Measurements from ENCODE around the gene CTNNBL1. TPM values are rescaled to one million over a fixed set of nuclear protein-coding genes. Genes with fewer than 3 reads are reported as not detected.

Gene CTNNBL1
- total RNA-seq, 2 donors from 2014 or later: 36.6 to 50.7 TPM

DNA sequence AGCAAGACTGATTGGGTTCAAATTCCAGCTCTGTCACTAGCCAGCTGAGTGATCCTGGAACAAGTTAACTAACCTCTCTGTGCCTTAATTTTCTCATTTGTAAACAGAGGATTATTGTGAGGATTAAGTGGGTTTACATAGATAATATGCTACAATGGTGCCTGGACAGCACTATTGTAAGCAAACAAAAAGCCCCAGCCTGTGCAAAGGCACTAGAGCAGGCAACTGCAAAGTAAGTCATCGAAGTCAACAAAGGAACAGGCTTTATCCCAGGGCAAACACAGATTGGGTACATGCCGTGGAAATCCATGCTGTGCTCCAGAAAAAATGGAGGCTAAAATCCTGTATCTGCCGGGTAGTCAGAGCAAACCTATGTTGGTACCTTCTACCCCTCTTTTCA lies 43.2 kb upstream of the CTNNBL1 start:
- intact Hi-C loops (cut with DNase I): loop anchor here (10.0 kb wide), 1 partner anchor 344 kb away; no protein-coding TSS in a partner anchor

DNA sequence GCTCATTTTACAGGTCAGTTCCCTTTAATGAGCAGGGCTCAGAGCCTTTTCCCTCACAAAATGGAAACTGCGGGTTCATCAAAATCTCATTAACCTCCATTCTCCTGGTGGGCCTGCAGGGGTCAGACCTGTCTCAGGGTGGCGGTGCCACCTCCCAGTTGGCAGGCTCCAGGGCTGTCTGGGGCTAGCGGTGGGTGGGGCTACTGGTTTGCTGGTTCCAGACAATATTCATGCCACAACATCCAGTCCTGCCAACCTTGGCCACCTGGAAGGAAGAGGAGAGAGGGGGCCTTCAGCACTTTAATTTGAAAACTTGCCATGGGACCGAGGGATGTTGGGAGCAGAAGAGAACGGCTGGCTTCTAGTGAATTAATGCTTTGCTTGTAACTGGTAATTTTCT lies 41.9 kb upstream of the CTNNBL1 start:
- Histone ChIP-seq H3K27ac (no peak overlapping the region), H3K4me3 (no peak overlapping the region), H3K27me3 (no peaks in the 10 kb centered on the region), H3K9me3 (no peaks in the 10 kb centered on the region), H3K36me3 (no peaks in the 10 kb centered on the region), H3K9ac (ENCODE audit: low read depth in 2 of 2, low read length in 2 of 2) (no peak overlapping the region), H3K4me1 (no peaks in the 10 kb centered on the region)
- TF ChIP-seq, protein P1, sequence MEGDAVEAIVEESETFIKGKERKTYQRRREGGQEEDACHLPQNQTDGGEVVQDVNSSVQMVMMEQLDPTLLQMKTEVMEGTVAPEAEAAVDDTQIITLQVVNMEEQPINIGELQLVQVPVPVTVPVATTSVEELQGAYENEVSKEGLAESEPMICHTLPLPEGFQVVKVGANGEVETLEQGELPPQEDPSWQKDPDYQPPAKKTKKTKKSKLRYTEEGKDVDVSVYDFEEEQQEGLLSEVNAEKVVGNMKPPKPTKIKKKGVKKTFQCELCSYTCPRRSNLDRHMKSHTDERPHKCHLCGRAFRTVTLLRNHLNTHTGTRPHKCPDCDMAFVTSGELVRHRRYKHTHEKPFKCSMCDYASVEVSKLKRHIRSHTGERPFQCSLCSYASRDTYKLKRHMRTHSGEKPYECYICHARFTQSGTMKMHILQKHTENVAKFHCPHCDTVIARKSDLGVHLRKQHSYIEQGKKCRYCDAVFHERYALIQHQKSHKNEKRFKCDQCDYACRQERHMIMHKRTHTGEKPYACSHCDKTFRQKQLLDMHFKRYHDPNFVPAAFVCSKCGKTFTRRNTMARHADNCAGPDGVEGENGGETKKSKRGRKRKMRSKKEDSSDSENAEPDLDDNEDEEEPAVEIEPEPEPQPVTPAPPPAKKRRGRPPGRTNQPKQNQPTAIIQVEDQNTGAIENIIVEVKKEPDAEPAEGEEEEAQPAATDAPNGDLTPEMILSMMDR (IDR thresholded peaks at IDR 0.05): no peak
- intact Hi-C loops (cut with DNase I): loop anchor here (10.0 kb wide), 1 partner anchor 343 kb away; no protein-coding TSS in a partner anchor
- DNase-seq: no peak

More for the DNA sequence above, 43.2 kb upstream of the CTNNBL1 start:
- TF ChIP-seq, protein P1 (IDR thresholded peaks at IDR 0.05): no peak
- Histone ChIP-seq H3K27me3 (no peaks in the 10 kb centered on the region), H3K9me3 (no peaks in the 10 kb centered on the region), H3K9ac (ENCODE audit: low read depth in 2 of 2, low read length in 2 of 2) (no peak overlapping the region), H3K4me1 (no peaks in the 10 kb centered on the region), H3K36me3 (no peaks in the 10 kb centered on the region), H3K27ac (no peak overlapping the region), H3K4me3 (no peak overlapping the region)
- DNase-seq: no peak

DNA sequence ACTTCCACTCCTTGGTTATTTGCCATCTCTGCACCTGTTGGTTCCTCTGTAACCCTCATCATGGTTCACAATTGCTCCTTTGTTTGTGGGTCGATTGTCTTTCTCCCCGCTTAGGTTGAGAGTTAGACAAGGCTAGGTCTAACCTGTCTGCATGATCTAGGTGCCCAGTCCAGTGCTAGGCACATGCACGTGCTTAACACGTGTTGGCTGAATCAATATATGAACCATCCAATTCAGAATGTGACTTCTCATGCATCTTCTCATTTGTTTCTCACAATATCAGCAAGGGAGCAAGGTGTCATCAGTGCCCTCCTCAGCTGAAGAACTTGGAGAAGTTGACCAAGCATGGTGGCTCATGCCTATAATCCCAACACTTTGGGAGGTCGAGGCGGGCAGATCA lies 36.9 kb upstream of the CTNNBL1 start:
- intact Hi-C loops (cut with DNase I): loop anchor here (10.0 kb wide), 1 partner anchor 338 kb away; no protein-coding TSS in a partner anchor
- TF ChIP-seq, protein P1 (IDR thresholded peaks at IDR 0.05): no peak
- no peaks in the 10 kb centered on the region for H3K4me1 ChIP-seq

DNA sequence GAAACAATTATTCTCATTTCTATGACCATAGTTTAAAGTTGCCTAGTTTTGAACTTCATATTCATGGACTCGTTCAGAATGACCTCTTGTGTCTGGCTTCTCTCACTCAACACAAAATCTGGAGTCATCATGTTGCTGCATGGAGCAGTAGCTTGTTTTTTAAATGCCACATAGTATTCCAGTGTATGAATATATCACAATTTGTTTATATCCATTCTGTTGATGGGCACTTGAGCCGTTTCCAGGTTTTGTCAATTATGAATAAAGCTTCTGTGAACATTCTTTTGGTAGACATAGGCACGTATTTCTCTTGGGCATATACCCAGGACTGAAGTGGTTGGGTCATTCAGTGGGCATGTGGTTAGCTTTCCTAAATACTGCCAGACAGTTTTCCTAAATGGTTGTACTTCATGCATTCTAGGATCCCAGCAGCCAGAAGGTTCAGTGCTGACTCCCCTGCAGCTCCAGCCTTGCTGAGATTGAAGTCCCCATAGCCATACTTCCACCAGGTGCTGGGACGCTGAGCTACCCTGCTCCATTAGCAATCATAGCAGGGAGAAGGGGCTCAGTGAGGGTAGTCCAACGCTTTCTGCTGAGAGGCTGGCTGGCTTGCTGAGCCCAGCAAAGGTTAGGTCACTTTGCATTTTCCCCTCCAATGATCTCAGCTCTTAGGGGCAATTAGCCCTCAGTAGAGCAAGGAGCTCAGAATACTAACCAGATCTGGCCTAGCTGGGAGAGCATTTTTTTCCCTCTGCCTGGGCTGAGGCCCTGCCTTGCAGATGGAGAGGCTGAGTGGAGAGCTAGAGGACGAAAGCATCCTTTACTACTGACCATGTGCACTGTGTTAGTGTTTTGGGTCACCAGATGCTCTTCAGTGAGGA lies 35.7 kb upstream of the CTNNBL1 start:
- no peaks in the 10 kb centered on the region for H3K27me3 ChIP-seq
- no peaks in the 10 kb centered on the region for H3K36me3 ChIP-seq
- H3K4me1 ChIP-seq: no peaks in the 10 kb centered on the region
- TF ChIP-seq, protein P1 (IDR thresholded peaks at IDR 0.05): no peak
- intact Hi-C loops (cut with DNase I): loop anchor here (10.0 kb wide), 1 partner anchor 337 kb away; no protein-coding TSS in a partner anchor
- H3K27ac ChIP-seq: no peak overlapping the region
- no peak for DNase-seq
- H3K9ac ChIP-seq (ENCODE audit: low read depth in 2 of 2, low read length in 2 of 2): no peak overlapping the region
- no peaks in the 10 kb centered on the region for H3K9me3 ChIP-seq
- H3K4me3 ChIP-seq: no peak overlapping the region

More for the DNA sequence above, 36.9 kb upstream of the CTNNBL1 start:
- Histone ChIP-seq H3K27ac (no peak overlapping the region), H3K36me3 (no peaks in the 10 kb centered on the region), H3K4me3 (no peak overlapping the region), H3K9me3 (no peaks in the 10 kb centered on the region), H3K9ac (ENCODE audit: low read depth in 2 of 2, low read length in 2 of 2) (no peak overlapping the region), H3K27me3 (no peaks in the 10 kb centered on the region)
- DNase-seq: no peak

DNA sequence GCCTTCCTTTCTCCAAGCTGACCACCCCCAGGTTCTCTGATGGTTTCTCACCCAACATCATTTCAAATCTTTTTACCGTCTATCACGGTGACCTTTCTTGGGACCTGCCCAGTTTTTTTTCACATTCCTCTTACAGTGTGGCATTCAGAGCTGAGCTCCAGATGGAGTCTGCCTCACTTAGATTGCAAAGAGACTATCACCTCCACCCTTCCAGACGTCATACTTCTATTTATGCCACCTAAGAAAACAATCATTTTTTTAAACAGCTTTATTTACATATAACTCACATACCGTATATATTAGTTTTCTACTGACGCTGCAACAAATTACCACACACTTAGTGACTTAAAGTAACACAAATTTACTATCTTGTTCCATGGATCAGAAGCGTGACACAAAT lies 32.3 kb upstream of the CTNNBL1 start:
- no peaks in the 10 kb centered on the region for H3K4me1 ChIP-seq
- H3K27ac ChIP-seq: no peak overlapping the region
- H3K27me3 ChIP-seq: no peaks in the 10 kb centered on the region
- TF ChIP-seq, protein P1 (IDR thresholded peaks at IDR 0.05): no peak
- no peak overlapping the region for H3K4me3 ChIP-seq
- H3K9me3 ChIP-seq: no peaks in the 10 kb centered on the region
- intact Hi-C loops (cut with DNase I): no loop called here
- H3K9ac ChIP-seq (ENCODE audit: low read depth in 2 of 2, low read length in 2 of 2): no peak overlapping the region
- H3K36me3 ChIP-seq: no peaks in the 10 kb centered on the region
- DNase-seq: no peak

Data from colonic mucosa (tissue), 4 donors.